HG02571 (cell line): ENCODE measurements around the gene MARCHF7.
"Not testable (repeated sequence)": the region's sequence is repeated elsewhere in the genome, so short reads cannot be mapped to it uniquely, and the experiment has no call there.

Experiments used
- ATAC-seq: cut with Tn5 transposase; IDR thresholded peaks from one replicate; pipeline ENCODE4 v1.9.1; 2021; ENCODE audit warnings: mild to moderate bottlenecking, moderate library complexity; ENCODE audit not compliant: unreplicated experiment

The MARCHF7 gene, protein sequence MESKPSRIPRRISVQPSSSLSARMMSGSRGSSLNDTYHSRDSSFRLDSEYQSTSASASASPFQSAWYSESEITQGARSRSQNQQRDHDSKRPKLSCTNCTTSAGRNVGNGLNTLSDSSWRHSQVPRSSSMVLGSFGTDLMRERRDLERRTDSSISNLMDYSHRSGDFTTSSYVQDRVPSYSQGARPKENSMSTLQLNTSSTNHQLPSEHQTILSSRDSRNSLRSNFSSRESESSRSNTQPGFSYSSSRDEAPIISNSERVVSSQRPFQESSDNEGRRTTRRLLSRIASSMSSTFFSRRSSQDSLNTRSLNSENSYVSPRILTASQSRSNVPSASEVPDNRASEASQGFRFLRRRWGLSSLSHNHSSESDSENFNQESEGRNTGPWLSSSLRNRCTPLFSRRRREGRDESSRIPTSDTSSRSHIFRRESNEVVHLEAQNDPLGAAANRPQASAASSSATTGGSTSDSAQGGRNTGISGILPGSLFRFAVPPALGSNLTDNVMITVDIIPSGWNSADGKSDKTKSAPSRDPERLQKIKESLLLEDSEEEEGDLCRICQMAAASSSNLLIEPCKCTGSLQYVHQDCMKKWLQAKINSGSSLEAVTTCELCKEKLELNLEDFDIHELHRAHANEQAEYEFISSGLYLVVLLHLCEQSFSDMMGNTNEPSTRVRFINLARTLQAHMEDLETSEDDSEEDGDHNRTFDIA

DNA sequence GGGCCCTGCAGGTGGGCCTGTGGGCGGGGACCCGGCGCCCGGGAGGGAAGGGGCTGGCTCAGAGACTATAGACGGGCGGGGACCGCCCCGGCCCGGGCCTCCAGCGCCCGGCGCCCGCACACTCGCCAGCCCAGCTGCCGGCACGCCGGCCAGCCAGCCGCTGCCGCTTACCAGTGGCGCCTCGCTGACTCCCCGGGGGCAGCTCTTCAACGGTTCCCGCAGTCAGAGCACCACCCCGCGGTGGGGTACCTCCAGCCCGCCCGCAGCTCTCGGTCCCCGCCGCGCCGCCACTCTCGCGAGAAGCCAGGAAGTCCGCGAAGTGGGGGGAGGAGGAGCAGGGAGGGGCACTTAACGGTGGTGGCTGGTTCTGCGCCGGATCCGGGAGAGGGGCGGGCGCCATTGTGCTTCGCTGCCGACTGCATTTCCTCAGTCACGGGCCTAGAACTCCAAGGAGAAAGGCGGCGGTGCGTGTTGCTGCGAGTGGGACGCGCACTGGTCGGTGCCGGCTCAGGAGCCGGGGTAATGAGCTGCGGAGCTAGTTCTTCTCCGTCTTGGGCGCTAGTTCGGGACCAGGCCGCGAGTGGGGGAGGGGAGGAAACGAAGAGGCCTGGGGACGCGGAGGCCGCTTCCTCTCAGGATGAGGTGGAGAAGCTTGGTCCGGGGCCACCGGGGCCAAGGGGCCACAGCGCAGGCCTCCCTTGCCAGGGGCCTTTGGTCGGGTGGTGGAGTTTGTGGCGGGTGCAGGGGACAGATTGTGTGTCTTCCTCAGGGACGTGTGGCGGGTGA is at the start of gene MARCHF7:
MARCHF7 (plus strand) TSS at position 364 of the 786 bp plus-strand sequence. CDS start 16,517 bp downstream, outside the sequence.
- ATAC-seq = peak; percentile 96

DNA sequence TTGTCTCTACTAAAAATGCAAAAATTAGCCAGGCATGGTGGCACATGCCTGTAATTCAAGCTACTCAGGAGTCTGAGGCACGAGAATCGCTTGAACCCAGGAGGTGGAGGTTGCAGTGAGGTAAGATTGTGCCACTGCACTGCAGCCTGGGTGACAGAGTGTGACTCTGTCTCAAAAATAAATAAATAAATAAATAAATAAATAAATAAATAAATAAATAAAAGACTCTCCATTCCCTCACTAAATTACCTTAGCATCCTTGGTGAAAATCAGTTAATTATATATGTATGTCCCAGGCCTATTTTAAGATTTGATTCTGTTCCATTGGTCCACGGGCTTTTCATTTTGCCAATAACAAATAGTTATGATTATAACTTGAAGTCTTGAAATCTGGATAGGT is 44.9 kb upstream of the MARCHF7 start:
- not testable (repeated sequence) for ATAC-seq

DNA sequence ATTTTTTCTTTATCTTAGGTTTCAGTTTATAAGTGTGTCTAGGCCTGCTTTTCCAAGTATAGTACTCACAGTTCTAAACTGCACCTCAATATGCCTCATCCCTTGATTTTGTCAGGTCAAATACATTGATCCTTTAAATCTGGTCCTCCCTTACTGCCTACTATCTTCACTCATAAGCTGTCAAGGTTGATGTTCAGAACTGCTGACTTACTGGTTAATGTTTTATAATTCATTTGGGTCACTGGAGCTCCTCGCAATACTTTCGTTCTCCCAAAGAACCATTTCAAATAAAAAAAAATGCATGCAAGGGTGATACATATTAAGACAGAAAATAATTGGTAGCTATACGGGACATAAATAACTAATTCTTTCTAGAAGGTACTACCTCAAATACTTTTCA is 41.3 kb upstream of the MARCHF7 start:
- no peak for ATAC-seq

DNA sequence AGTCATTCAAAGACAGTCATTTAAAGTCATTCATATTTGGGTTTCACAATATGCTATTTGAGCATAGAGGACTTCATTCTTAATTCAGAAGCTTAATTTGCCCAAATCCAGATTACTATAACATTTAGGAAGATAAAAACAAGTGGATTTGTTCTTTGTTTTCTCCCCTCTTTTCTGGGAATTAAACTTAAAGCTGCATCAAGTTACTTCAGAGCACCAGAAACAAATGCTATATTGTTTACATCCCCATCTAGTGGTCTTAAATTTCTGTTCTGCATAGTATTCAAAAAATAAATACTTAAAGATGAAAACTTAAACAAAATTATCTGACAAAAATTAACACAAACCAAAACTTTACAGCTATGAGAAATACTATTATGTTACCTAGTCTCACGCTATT is 34.7 kb upstream of the MARCHF7 start:
- ATAC-seq = no peak

DNA sequence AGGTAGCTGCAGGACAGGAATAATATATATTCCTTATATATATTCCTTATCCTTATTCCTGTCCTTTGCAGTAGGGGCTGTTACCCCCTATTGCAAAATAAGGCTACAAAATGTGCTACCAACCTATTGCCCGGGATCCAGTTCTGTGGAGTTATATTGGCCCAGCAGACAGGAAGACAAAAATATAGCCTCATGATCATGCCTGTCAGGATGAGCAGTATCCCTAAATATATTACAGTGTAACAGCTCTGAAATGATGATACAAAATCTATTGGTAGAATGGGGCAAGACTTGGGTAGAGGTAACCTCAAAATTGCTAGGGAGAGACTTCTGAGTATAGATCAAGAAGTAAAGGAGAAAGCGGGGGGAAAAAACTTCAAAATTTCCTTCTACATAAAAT is 31.6 kb upstream of the MARCHF7 start:
- no peak for ATAC-seq

DNA sequence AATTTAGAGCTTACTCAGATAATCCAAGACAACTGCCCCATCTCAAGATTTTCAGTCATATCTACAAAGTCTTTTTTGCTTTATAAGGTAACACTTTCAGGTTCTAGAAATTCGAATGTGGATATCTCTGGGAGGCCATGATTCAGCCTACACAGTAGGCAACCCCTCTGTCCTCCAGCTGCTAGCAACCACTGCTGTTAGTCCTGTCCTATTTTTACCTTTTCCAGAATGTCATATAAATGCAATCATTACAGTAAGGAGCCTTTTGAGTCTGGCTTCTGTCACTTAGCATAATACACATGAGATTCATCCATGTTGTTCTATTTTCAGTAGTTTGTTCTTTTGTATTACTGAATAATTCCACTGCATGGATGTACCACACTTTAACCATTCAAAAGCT is 28.5 kb upstream of the MARCHF7 start:
- ATAC-seq = no peak

DNA sequence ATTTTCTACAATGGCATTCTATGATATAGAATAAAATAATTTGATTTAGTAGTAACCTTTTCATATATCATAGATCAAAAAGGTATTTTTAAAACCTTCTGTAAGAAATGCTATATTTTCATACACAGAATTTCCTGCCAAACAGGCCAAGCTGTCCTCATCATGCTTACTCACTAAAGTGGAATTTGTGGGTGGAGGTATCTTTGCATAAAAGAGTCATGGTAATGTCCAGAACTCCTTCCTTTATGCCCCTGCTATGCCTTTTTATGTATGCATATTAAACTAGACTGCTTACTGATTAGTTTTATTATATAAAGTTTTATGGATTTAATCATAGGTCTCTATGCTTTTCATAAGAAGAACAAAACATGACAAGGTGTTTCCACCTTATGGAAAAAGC is 27.5 kb upstream of the MARCHF7 start:
- ATAC-seq = no peak

DNA sequence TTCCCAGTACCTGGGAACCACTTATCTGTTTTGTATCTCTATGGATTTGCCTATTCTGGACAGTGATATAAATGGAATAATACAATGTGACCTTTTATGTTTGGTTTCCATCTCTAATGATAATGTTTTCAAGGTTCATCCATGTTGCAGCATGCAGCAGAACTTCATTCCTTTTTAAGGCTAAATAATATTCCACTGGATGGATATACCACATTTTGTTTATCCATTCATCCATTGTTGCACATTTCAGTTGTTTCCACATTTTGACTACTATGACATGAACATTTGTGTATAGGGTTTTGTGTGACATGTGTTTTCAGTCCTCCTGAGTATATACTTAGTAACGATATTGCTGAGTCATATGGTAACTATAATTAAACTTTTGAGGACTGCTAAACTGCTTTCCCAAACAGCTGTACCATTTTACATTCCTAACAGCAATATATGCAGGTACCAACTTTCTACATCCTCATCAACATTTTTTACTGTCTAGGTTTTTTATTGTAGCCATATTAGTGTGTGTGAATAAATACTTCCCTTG is 17.7 kb upstream of the MARCHF7 start:
- ATAC-seq = no peak

DNA sequence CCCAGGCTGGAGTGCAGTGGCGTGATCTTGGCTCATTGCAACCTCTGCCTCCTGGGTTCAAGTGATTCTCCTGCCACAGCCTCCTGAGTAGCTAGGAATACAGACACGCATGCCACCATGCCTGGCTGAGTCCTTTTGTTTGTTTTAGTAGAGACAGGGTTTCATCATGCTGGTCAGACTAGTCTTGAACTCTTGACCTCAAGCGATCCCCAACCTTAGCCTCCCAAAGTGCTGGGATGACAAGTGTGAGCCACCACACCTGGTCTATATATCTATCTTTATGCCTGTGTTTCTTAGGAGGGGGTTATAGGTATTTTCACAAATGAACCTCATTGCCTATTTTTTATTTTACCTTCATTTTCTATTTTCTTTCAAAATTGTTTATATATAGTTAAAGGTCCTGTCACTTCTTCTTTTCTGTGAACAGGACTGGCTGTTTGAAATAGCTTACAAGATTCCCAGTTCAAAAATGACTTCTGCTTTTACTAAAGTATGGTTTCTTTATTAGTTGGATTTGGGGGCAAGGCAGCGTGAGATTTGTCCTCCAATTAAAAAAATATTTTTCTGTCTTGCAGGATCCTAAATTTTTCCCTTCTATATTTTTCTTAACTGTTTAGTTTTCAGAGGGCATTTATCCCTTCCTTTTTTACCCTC is 16.4 kb upstream of the MARCHF7 start:
- ATAC-seq = no peak

DNA sequence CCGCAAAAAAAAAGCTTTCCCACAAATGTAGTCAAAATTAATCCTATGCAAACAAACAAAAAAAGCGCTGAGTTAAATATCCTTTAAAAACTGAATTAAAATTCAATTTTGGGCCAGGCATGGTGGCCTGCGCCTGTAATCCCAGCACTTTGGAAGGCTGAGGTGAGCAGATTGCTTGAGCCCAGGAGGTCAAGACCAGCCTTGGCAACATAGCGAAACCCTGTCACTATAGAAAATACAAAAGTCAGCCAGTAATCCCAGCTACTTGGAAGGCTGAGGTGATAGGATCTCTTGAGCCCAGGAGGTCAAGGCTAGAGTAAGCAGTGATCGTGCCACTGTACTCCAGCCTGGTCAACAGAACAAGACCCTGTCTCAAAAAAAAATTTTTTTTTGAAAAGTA is 8.8 kb upstream of the MARCHF7 start:
- ATAC-seq = no peak

DNA sequence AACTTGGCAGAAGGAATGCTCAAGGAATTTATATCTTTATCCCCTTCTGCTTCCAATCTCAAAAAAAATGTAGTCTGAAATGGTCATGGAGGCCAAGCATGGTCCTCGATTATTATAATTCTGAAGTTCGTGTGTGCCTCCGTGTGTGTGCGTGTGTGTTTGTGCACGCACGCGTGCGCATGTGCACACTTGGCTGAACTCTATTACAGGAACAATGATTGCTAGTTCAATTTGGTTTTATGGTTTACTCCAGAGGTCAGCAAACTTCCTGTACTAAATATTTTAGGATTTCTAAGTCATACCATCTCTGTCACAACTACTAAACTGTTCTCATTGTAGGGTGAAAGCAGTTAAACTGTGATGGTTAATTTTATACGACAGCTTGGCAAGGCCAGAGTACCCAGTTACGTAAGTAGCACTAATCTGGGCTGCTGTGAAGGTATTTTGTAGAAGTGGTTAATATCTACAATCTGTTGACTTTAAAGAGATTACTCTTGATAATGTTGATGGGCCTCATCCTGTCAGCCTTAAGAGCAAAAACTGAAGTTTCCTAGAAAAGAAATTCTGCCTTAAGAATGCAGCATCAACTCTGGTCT is 5.8 kb upstream of the MARCHF7 start:
- ATAC-seq = no peak

DNA sequence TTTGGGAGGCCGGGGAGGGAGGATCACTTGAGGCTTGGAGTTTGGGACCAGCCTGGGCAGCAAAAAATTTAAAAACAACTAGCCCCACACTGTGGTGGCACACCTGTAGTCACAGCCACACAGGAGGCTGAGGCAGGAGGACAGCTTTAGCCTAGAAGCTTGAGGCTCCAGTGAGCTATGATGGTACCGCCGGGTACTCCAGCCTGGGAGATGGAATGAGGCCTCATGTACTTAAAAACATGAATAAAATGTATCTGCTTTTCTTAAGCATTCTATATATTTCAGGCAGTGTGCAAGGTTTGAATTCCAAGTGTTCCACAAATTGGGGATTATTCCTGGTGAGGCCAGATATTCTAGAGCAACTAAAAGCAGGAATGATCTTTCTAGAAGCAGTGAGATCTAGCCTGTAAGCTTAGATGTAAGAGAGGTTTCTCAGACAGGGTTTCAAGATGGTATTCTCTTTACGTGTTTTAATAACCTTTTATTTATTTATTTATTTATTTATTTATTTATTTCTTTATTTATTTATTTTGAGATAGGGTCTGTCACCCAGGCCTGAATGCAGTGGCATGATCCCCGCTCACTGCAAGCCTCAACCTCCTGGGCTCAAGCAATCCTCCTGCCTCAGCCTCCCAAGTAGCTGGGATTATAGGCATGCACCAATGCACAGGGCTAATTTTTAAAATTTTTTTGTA is 4.1 kb upstream of the MARCHF7 start:
- no peak for ATAC-seq

DNA sequence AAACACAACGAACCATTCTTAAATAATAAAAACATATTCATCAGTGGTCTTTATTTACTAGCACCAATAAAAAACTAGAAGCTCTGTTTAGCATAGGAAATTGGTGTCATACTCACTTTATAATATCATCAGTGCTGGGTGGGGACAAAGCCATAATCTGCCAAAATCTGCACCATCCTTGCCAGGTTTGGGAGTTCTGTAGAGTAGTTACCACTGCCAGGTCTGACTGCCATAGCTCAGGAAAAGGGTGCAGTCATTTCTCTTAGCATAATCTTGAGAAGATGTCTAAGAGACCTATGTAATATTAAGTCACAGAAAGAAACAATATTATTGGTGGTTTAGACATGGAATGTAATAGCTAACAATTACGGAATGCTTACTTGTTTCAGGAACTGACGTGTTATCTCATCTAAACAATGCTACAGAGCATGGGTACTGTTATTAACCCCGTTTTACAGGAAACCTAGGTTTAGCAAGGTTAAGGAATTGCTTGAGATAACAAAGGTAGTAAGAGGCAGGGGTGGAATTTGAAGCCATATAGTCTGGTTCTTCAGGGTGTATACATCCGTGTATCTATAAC is 1.6 kb upstream of the MARCHF7 start:
- no peak for ATAC-seq

DNA sequence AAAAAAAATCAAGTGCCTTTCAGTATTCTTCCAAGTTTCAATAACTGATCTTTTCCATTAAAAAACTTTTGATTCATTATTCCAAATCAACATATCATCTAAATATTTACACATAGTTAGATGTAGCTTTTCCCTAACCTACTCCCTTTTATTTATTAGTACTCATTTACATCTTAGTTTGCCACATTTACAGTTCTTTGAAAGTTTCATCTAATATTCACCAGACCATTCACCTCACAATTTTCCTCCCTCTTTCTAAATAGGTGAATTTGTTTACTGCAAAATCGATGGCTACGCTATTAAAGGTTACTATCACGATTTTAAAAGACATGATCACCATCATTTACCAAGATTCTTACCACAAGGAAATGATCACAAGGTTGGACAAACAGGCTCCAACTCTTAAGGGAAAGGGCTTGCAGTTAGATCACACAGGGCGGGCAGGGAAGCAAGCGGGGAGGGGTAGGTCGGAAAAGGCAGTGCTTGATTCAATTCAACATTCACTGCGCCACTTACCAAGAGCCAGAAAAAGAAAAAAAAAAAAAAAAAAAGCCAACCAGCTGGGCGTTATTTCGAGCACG is 654 bp upstream of the MARCHF7 start:
- no peak for ATAC-seq

DNA sequence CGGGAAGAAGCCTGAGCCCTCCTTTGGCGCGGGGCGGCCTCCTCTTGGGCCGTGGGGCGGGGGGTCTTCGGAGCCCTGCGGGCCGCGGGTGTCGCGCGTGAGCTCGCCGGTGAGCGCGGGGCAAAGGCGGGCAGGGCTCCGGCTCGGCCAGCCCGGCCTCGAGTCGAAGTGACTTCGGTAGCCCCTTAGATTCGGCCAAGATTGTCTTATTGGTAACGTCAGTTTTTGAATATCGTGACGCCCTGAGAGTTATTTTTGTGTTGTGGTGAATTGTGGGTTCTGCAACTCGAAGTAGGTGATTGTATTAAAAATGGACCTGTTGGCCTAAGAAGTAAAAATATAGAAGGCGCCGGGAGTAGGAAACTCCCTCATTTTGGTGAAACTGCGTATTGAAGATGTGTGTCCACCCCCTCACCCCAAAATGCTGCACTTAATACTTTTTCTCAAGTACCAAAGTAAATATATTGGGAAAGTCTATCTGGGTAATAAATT is 669 bp downstream of the MARCHF7 start:
- ATAC-seq = no peak

DNA sequence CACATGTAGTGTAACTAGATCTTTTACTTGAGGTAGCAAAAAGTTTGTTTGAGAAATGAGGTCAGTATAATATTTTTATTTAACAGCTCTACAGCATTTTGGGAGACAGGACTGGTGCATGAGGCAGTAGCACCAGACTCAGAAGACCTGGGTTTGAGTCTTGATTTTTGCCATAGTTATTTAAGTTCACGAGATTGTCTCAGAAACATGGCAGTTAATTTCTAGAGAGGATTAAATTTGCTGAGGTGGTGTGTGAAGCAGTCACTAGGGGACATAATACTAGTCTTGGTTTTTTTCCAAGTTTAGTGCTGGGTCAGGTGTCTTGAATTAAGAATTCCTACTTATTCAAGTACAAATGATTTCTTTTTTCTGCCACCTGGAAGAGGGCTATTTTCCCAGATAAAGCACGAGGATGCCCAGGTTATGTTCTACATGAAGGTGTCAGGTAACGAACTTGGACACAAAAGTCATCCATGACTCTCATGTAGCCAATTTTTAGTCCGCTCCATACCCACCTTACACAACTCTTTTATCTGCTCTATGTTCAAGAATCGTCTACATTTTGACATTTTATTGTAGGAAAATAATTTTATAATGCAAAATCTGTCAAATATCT is 1.4 kb downstream of the MARCHF7 start:
- no peak for ATAC-seq

DNA sequence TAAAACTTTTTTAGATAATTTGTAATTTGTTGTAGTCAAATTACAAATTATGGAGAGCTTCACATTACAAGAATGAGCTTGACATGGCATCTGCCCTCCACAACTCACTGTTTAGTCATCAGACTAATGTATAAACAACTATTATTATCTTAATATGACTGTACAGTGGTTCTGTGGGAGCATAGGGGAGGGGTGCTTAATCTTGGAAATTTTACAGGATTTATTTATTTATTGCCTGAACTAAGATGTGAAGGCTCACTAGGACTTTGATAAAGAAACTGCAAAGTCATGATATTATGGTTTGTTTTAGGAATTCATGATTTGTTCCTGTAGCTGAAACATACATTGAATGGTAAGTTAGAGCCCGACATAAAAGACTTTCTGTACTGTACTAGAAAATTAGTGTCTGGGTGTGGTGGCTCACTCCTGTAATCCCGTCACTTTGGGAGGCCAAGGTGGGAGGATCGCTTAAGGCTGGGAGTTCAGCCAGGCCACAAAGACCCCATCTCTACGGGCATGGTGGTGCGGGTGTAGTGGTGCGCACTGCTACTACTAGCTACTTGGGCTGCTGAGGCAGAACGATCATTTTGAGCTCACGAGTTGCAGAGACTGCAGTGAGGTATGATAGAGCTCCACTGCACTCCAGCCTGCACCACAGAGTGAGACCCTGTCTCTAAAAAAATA is 2.1 kb downstream of the MARCHF7 start:
- no peak for ATAC-seq

DNA sequence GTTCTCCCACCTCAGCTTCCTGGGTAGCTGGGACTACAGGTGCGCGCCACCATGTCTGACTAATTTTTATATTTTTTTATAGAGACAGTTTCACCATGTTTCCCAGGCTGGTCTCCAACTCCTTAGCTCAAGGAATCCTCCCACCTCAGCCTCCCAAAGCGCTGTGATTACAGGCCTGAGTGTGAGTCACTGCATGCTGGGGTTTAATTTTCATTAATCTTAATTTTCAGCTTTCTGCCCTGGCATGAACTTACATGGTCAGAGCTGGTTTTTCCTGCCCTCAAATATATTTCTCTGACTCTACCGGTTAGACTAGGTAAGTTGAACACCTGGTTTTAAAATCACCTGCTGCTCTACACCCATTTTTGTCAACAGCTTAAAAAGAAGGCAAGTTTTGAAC is 3.1 kb downstream of the MARCHF7 start:
- no peak for ATAC-seq
